Measurements from ENCODE around the gene RNF141. TPM values are rescaled to one million over a fixed set of nuclear protein-coding genes. Genes with fewer than 3 reads are reported as not detected.

The RNF141 gene
- total RNA-seq, 1 experiment from 2014 or later: 13.9 TPM

DNA sequence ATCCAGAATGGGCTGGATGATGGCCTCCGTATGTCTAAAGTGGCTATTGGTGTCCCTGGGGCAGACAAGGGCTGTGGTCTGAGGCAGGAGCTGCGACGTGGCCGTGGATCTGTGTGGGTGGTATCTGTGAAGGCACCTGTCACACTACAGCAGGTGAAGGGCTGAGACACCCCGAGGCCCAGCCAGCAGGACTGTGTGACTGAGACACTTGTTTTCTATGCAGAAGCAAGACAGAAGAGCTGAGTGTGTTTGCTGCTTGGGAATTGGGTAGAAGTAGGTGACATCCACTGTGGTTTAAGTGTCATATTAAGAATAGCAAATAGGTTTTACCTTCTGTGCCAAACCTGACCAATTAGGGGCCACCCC is 51.0 kb downstream of the RNF141 start:
- H3K36me3 ChIP-seq: peaks cover 34% of the 10 kb centered on the region
- H3K4me3 ChIP-seq: no peak overlapping the region
- 0 out of 2 replicates have a peak, but pooled peaks cover 4% of the 10 kb centered on the region for H3K9me3 ChIP-seq (replicated peaks)
- DNase-seq: peak in 1 of 2 experiments; percentile 18
- H3K4me1 ChIP-seq: peaks cover 19% of the 10 kb centered on the region
- no peaks in the 10 kb centered on the region for H3K27me3 ChIP-seq
- H3K27ac ChIP-seq: peak overlapping the region; percentile 64

DNA sequence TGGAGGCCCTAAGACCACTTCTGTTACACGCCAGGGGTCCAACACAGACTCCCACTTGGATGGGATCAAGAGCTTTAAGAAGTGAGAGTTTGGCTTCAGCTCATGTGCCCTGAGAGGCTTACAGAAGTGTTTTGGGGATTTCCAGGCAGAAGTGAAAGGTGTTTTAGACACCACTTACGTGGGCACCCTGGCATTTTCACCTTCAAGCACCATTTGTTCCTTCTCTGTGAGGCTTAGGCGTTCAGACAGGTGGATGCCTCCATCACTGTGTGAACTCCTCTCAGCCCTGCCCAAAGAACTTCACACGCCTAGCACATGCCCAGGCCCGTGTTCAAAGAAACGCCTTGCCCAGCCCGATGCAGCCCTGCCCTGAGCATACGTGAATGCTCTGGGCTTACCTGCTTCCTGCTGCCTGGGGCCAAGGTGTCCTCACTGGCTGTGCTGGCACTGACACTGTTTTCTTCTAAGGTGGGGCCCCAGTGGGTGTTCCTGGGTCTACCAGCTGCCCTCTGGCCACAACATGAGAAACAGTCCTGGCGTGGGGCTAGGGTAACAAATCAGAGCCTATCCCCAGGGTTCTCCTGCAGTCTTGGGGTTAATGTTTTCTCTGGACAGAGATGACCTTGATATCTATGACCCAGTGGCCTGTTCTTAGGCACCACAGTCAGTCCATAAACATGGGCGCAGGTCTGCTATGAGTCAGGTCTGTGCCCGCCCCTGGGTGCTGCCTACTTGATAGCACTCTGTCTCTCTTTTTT is 51.9 kb downstream of the RNF141 start:
- Histone ChIP-seq H3K36me3 (peaks cover 39% of the 10 kb centered on the region), H3K27ac (no peak overlapping the region), H3K4me3 (no peak overlapping the region), H3K9me3 (replicated peaks) (0 out of 2 replicates have a peak, but pooled peaks cover 3% of the 10 kb centered on the region), H3K27me3 (no peaks in the 10 kb centered on the region), H3K4me1 (peaks cover 19% of the 10 kb centered on the region)
- no peak for DNase-seq

DNA sequence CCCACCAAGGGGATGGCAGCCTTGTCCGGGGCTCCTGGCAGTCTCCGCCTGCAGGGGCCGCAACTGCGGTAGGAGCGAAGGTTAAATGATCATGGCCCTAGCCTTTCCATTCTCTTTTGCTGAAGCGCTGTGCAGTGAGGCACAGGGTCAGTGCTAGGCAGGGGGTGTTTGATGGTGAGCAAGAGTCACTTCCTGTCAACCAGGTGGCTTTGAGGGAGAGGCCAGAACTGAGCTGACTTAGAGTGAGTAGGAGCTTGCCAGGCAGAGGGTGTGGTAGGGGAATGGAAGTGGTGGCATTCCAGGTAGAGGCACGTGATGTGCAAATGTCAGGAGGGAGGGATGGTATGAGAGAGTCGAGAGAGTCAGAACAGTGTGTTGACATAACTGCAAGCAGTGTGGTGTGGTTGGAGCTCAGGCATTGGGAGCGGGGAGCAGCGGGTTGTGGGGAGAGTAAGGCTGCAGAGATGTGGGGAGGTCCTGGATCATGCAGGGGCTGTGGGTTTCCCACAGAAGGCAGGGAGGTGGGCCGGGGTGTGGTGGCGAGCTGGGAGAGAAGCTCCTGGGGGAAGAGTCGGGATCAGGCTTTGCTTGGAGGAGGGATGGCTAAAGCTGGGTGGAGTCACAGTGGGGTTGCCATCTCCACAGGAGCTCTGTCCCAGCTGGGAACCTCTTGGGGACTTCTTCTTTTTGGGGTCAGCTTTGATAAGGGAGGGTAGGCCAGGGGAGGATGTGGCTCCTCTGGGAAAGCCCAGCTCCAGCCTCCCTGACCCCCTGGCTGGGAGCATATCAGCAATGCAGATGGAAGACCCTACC is 52.7 kb downstream of the RNF141 start:
- Histone ChIP-seq H3K36me3 (peaks cover 32% of the 10 kb centered on the region), H3K27ac (no peak overlapping the region), H3K27me3 (no peaks in the 10 kb centered on the region), H3K4me1 (peaks cover 19% of the 10 kb centered on the region), H3K9me3 (replicated peaks) (no peaks in the 10 kb centered on the region), H3K4me3 (no peak overlapping the region)
- no peak for DNase-seq

DNA sequence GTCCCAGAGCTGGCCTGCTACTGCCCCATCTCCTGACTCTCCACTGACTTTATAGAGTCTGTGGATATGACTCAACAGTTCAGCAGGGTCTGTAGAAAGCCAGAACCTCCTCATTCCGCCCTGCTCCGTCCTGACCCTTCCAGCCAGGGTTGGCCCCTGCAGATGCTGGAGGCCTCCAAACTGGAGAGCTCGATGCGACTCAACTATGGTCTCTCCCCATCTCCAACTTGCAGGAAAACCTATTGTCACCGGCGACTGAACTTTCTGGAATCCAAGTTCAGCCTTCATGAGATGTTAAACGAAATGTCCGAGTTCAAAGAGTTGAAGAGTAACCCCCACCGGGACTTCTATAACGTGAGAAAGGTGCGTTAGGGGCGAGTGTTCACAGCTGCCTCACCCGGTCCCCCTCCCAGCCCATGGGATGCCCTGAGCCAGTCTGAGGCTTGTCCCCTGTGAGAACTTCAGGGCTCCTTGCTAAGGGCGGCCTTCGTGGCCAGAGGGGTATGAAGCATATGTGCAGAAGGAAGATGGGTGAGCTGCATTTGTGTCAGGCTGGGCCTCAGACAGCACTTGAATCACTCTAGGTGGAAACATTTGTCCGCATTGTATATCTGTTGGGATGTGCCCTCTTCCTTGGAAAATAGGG is 53.9 kb downstream of the RNF141 start:
- Histone ChIP-seq H3K27me3 (no peaks in the 10 kb centered on the region), H3K27ac (no peak overlapping the region), H3K9me3 (replicated peaks) (no peaks in the 10 kb centered on the region), H3K4me1 (peaks cover 19% of the 10 kb centered on the region), H3K4me3 (no peak overlapping the region), H3K36me3 (peaks cover 26% of the 10 kb centered on the region; the same call in 1 of the 2 replicates)
- DNase-seq: no peak

DNA sequence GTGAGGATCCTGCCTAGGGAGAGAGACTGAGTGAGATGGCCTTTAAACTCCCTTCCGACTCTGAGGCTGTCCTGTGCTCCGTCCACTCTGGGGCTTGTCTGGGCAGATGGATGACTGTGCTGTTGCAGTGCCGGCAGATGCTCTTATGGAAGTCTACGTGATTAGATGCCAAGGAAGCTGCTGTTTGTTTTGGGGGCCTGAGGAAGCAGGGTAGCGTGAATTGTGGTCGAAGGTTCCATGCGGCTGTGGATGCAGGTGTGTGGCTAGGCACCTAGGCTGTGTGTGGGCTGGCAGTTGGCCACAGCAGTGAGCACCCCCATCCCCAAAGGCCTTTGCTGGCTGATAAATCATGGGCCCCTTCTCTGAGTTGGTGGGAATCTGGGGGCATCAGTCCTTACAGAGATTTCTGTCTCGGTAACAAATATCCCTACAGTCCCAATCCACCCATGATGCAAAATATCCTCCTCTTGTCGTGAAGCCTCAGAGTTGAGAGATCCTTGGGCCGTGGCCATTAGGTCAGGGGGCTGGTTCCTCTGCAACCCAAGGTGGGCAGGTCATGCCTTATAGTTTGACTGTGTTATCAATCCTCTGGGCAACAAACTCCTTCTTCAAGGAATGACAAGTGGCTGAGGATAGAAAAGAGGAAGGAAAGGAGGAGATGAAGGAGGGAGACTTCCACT is 54.7 kb downstream of the RNF141 start:
- Histone ChIP-seq H3K36me3 (peaks cover 27% of the 10 kb centered on the region; the same call in 1 of the 2 replicates), H3K4me3 (no peak overlapping the region), H3K4me1 (peaks cover 15% of the 10 kb centered on the region), H3K27ac (no peak overlapping the region), H3K27me3 (no peaks in the 10 kb centered on the region), H3K9me3 (replicated peaks) (no peaks in the 10 kb centered on the region)
- DNase-seq: no peak

DNA sequence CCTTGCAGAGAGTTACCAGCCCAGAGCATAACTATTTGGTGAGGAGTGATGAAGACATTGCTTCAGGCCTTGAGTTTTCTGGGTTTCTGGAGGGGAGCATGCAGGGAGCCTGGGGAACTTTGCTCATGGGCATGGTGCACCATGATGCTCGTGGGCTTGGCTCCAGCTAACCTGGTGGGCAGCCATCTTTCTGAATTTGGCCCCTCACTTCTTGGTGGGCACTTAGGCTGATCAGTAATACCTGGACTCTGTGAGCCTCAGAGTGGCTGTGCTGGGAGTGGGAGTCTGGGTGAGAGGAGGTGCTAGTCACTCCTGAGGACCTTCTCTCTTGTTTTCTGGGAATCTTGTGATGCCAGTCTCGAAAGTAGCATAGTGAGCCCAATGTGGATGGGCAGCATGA is 55.3 kb downstream of the RNF141 start:
- no peaks in the 10 kb centered on the region for H3K27me3 ChIP-seq
- no peak overlapping the region for H3K27ac ChIP-seq
- peaks cover 8% of the 10 kb centered on the region for H3K4me1 ChIP-seq
- no peak for DNase-seq
- H3K36me3 ChIP-seq: peaks cover 30% of the 10 kb centered on the region; the same call in 1 of the 2 replicates
- H3K9me3 ChIP-seq (replicated peaks): no peaks in the 10 kb centered on the region
- no peak overlapping the region for H3K4me3 ChIP-seq

DNA sequence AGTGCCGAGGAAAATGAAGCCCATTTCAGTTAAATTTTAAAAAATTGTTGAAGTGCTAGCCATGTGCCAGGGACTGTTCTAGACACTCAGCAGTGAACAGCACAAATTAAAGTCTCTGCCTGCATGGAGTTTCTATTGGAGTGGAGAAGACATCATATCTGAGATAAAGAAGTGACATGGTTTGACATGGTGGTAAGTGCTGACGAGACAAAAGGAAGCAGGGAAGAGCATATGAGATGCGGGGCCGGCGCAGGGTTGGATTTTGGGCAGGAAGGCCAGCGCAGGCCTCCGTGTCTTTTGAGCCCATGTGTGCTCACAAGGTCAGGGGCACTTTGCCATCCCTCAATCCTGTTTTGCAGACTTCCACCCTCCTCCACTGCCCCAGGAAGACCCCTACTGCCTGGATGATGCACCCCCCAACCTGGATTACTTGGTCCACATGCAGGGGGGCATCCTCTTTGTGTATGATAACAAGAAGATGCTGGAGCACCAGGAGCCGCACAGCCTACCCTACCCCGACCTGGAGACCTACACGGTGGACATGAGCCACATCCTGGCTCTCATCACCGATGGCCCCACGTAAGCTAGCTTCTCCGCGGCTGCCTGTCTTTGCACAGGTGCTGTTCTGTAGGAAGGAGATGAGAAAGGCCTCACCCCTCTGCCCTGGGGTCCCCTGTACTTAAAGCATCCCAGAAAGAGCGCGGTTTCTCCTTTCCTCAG is 56.4 kb downstream of the RNF141 start:
- Histone ChIP-seq H3K27ac (no peak overlapping the region), H3K9me3 (replicated peaks) (no peaks in the 10 kb centered on the region), H3K27me3 (no peaks in the 10 kb centered on the region), H3K36me3 (peaks cover 30% of the 10 kb centered on the region), H3K4me1 (no peaks in the 10 kb centered on the region), H3K4me3 (no peak overlapping the region)
- DNase-seq: no peak

DNA sequence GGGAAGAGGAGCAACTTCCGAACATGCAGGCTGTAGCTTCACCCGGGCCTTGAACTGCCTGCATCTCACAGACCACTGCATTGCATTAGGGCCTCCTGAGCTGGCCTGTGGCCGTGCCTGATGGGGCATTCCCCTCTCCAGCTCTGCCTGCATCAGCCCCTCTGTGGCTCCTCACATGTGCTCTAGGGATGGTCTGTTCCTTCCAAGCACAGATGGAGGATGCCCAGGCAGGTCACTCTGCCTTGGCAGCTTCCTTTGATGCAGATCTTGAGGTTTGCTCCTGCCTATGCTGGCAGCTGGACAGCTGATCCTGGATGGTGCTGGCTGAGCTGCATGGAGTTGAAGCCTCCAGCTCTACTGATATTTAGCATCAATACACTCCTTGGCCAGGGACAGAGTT is 57.4 kb downstream of the RNF141 start:
- H3K9me3 ChIP-seq (replicated peaks): no peaks in the 10 kb centered on the region
- no peaks in the 10 kb centered on the region for H3K27me3 ChIP-seq
- peaks cover 30% of the 10 kb centered on the region for H3K36me3 ChIP-seq
- H3K27ac ChIP-seq: no peak overlapping the region
- peaks cover 4% of the 10 kb centered on the region for H3K4me1 ChIP-seq
- no peak overlapping the region for H3K4me3 ChIP-seq
- no peak for DNase-seq

DNA sequence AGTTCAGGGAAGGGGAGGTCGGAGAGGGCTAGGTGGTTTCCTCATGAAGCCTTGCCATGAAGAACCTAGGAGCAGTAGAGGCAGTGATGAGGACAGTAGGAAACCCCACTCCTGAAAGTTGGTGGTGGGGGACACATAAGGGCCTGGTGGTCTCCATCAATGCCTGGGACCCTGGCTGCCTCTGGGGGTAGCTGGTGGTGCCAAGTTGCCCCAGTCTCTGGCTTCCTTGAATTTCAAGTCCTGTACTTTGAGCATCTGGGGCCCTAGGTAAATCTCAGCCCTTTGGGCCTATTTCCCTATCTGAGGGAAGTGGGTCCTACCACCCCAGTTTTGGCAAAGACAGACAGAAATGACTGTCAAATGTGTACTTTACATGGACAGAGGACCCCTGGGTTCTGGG is 57.8 kb downstream of the RNF141 start:
- peaks cover 30% of the 10 kb centered on the region for H3K36me3 ChIP-seq
- peaks cover 8% of the 10 kb centered on the region for H3K4me1 ChIP-seq
- H3K27ac ChIP-seq: no peak overlapping the region
- no peaks in the 10 kb centered on the region for H3K9me3 ChIP-seq (replicated peaks)
- no peaks in the 10 kb centered on the region for H3K27me3 ChIP-seq
- no peak for DNase-seq
- no peak overlapping the region for H3K4me3 ChIP-seq

DNA sequence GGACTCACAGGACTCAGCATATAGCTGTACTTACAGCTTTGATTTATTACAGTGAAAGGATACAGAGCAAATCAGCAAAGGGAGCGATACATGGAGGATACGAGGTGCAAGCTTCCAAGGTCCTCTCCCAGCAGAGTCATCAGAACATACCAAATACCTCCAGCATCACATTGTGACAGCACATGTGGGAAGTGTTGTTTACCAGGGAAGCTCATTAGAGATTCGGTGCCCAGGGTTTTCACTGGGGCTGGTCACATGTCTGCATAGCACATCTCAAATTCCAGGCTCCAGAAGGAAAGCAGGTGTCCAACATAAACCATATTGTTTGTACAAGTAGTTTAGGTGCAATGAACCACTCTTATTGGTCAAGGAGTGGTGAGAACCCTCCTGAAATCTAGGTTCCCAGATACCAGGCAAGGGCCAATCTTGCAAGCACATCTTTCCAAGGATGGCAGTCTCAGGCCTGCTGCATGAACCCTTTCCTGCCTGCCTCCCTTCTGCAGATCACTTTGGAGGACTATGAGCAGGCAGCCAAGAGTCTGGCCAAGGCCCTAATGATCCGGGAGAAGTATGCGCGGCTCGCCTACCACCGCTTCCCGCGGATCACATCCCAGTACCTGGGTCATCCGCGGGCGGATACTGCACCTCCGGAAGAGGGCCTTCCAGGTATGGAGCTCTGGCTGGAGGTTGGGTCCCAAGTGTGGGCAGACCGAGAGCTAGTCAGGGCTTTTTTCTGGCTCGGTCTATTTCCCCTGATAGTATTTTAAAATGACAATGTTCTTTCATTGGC is 59.2 kb downstream of the RNF141 start:
- no peak overlapping the region for H3K27ac ChIP-seq
- DNase-seq: no peak
- peaks cover 16% of the 10 kb centered on the region for H3K4me1 ChIP-seq
- no peaks in the 10 kb centered on the region for H3K9me3 ChIP-seq (replicated peaks)
- H3K4me3 ChIP-seq: no peak overlapping the region
- H3K36me3 ChIP-seq: peaks cover 21% of the 10 kb centered on the region
- H3K27me3 ChIP-seq: no peaks in the 10 kb centered on the region

DNA sequence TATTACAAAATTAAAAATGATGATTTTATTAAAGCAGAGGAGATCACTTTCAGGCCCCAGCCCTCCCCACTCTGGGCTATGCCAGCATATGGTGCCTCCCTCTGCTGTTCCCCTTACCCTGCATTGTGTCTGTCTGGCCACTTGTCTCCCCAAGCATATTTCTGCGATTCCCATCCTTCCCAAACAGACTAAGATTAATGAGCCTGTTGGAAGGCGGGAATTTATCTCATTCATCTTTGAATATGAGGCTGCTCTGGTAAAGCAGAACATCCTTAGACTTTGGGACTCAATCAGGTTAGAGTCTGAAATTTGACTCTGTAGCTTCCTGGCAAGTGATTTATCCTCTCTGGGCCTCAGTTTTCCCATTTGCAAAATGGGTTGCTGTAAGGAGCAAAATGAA is 60.2 kb downstream of the RNF141 start:
- Histone ChIP-seq H3K4me3 (no peak overlapping the region), H3K9me3 (replicated peaks) (no peaks in the 10 kb centered on the region), H3K36me3 (peaks cover 20% of the 10 kb centered on the region), H3K4me1 (peaks cover 16% of the 10 kb centered on the region), H3K27me3 (no peaks in the 10 kb centered on the region), H3K27ac (no peak overlapping the region)
- DNase-seq: no peak

DNA sequence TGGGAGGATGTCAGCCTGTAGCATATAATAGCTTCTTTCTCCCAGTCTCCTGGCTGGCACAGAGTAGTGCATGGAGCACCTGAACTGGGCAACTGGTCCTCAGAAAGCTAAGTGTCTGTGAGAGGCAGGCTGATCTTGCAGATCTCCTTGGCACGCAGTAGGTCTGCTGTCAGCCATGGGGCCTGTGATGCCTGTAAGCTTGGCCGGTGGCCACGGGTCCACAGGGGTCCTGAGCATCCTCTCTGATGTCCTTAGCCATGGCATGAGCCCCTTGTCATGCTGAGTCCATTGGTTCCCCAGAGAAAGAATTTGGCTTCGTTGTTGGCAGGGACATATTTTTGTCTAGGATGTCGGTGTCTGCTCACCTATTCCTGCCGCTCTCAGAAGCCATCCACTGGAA is 61.0 kb downstream of the RNF141 start:
- Histone ChIP-seq H3K27me3 (no peaks in the 10 kb centered on the region), H3K4me1 (peaks cover 16% of the 10 kb centered on the region), H3K27ac (no peak overlapping the region), H3K9me3 (replicated peaks) (no peaks in the 10 kb centered on the region), H3K4me3 (no peak overlapping the region), H3K36me3 (peaks cover 16% of the 10 kb centered on the region)
- no peak for DNase-seq

Data from SJCRH30 (cell line).